Stimulated activated CD8-positive, alpha-beta memory T cell treated with anti-CD3 and anti-CD28 coated beads, Interleukin-12 subunit alpha, Interleukin-12 subunit beta, amount 100 ng/mL, for 24 hours (primary cell): ENCODE data around the gene TMEM30A.

Source experiments
- DNase-seq: peaks from one replicate; pipeline ENCODE4 v3.0.0-alpha.2; 2020; ENCODE audit errors: extremely low read depth

TMEM30A gene

GRCh38 chr6:75263401-75263750 lies 21.2 kb downstream of the TMEM30A start:
- no peak for DNase-seq

- no peak for DNase-seq
These were observed 21.7 kb downstream of the TMEM30A start for GRCh38 chr6:75262716-75263400.

DNA sequence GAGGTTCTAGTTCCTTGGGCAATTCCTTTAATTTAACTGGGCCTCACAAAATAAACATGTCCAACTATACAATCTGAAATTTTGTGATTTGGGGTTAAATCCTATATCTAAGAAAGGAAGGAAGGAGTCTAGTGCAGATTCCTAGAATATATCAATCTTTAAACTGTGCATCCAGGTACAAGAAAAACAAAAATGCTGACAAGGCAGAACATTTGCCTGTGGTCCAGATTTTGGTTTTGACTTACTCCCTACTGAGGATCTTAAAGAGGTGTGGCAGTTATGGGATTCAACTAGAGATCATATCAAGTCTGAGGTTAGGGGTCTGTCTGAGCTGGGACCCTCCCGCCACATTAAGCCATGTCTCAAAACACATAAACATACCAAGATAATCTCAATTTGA lies 23.3 kb downstream of the TMEM30A start:
- DNase-seq, result no peak

GRCh38 chr6:75257343-75258087 lies 27.1 kb downstream of the TMEM30A start:
- no peak for DNase-seq

GRCh38 chr6:75250552-75250951 lies 34.0 kb downstream of the TMEM30A start:
- no peak for DNase-seq

GRCh38 chr6:75249837-75250236 lies 34.8 kb downstream of the TMEM30A start:
- DNase-seq, result no peak

GRCh38 chr6:75246386-75246785 lies 38.2 kb downstream of the TMEM30A start:
- no peak for DNase-seq

DNA sequence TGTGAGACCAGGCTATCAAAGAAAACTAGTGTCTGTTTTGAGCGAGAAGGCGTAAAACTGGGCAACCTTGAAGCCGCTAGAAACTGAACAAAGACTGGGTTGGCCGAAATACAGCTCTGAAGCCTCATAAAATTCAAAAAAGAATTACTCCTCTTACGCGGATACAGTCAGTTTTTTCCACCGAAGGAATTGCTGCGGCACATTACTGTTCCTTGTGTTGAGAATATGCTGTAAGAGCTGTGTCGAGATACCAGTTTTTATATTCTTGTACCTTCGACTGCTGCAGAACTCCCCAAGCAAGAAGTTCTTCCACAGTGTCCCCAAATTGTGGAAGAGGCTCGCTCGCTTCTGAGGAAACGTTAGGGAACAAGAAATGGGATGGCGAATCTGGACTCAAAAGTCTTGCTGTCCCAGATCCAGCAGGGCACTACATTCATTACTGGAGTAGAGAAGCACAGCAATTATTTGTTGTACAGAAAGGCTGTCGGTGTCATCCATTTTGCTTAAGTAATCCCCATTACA lies 40.5 kb downstream of the TMEM30A start:
- no peak for DNase-seq

DNA sequence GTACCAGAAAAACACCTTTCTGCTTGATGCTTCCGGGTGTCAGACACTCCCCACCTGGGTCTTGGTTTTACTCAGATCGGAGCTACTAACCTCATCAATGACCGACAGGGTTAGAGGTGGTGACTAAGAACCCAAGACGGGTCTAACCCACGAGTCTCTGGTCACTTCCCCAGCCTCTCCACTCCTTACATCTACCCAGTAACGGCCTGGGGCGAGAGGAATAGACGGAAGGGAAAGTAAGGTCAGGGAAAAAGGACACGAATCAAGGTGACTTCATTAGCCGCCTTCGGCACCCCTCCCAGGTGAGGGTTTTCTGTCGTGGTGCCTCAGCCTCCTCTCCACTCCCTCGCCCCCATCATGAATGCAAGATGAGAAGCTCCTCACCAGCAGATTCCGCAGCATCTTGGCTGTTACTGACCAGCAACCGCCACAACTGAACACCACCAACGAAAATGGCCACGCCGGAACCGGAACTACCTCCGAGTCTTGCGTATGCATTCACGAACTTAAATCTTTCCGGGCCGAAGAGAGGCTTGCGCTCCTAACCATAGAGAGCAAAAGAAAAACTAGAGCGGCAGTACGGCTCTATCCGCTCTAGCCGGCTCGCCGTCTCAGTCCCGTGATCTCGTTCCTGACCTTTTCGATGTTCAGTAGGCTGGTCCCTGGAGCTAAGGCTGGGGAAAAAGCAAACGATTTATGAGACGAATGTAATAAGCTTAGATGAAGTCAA lies 41.1 kb downstream of the TMEM30A start, which contains the start of gene COX7A2:
COX7A2 (minus strand) TSS at position 469 of the 730 bp plus-strand sequence; CDS start at position 402, 67 bp downstream.
- DNase-seq, result peak; percentile 60

GRCh38 chr6:75236630-75237029 lies 48.0 kb downstream of the TMEM30A start:
- DNase-seq, result no peak

GRCh38 chr6:75235271-75235670 lies 49.3 kb downstream of the TMEM30A start:
- DNase-seq, result no peak

- no peak for DNase-seq
These were observed 50.3 kb downstream of the TMEM30A start for GRCh38 chr6:75234126-75234865.

DNA sequence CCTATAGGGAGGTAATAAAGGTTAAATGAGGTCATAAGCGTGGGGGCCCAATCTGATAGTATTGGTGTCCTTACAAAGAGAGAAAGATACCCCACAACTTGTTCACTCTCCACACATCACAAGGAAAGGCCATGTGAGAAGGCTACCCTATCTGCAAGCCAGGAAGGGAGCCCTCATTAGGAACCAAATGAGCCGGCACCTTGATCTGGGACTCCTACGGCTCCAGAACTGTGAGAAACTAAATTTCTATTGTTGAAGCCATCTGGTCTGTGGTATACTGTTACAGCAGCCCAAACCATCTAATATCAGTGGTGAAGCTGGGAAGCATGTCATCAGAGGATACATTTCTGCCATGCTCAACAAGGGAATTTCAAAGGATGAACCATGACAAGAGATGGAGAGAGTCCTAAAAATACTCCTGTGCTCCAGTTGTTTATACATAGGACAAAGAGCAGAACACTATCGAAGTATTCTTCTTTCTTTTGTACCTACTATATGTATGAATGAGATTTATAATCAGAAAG lies 51.4 kb downstream of the TMEM30A start:
- no peak for DNase-seq

GRCh38 chr6:75230484-75231325 lies 53.9 kb downstream of the TMEM30A start:
- no peak for DNase-seq

DNA sequence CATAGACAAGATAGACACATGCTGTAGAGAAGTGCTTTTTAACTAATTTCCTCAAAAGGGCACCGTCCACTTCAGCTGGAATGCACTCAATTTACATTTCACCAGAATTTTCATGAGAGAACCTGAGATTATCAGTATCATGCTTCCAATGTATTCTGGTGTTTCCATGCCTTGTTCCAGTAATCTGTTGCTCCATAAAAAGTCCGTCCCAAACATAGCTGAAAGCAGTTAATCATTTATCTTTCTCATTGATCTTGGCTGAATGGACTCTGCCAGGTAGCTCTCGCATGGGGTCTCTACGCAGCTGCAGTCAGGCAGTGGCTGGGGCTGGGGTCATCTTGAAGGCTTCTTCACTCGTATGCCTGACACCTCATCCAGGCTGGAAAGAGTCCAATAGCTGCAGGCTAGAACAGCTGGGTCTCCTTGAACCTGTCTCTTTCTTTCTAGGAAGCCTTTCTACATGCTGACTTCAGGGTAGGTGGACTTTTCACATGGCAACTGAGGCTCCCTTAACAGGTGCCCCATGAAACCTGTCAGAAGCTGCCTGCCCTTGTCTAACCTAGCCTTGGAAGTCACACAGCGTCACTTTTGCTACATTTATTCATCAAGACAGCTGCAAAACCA lies 60.2 kb downstream of the TMEM30A start:
- DNase-seq, result no peak

GRCh38 chr6:75223428-75223827 lies 61.2 kb downstream of the TMEM30A start:
- no peak for DNase-seq

GRCh38 chr6:75222261-75222660 lies 62.3 kb downstream of the TMEM30A start:
- no peak for DNase-seq

DNA sequence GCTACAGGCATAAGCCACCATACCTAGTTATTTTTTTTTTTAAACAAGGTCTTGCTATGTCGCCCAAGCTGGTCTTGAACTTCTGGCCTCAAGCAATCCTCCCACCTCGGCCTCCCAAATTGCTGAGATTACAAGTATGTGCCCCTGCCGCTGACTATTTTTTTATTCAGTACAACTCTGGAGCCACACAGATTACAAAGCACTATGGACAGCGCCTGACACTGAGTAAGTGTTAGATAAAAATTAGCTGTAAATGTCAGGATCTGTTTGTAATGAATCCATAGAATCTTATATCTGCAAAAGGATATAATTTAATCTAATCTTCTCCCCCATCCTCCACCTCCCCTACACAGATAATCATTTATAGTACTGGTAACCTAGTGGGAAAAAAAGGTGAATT lies 63.5 kb downstream of the TMEM30A start:
- no peak for DNase-seq

DNA sequence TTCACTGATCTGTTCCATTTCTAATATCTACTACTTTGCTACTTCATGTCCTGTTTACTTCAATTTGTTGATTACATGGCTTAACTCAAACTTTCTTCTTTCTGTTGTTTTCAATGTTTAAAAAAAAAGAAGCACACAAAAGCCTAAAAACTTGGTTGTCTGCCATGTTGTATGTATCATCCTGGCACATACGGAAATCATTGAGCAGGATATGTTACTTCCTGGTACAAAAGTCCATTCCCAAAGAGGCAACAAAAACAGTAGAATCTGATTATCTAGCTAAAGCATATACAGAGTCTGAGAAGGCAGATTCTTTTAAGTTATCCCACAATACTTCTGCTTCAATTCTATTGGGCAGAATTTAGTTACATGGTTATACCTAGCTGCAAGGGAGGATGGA lies 64.2 kb downstream of the TMEM30A start:
- DNase-seq, result no peak

GRCh38 chr6:75219263-75219662 lies 65.3 kb downstream of the TMEM30A start:
- no peak for DNase-seq
